GM18526 (cell line): ENCODE measurements around the gene CHPF.

Source experiments
- POLR2A ChIP-seq: IDR thresholded peaks from 3 replicates; pipeline ENCODE4 v1.6.1; 2011; ENCODE audit not compliant: insufficient read length; ENCODE audit errors: extremely low read depth

Gene CHPF

DNA sequence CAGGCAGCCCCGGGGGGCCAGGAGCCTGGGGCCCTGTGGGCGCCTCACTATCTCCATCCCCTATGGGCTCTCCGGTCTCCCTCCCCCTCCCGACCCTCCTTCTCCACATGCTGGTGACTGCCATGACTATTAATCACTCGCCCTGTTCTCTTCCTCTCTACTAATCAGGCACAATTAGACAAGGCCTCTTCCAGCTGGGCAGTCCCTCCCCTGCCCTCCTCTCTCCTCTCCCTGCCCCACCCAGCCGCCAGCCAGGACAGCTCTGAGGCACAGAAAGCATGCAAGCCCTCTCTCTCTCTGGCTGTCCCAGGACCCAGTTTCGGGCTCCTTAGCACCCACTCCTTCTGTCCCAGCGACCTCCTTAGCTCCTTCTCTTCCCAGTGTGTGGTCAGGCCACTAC lies 23.5 kb downstream of the CHPF start:
- TF ChIP-seq POLR2A: no peak

DNA sequence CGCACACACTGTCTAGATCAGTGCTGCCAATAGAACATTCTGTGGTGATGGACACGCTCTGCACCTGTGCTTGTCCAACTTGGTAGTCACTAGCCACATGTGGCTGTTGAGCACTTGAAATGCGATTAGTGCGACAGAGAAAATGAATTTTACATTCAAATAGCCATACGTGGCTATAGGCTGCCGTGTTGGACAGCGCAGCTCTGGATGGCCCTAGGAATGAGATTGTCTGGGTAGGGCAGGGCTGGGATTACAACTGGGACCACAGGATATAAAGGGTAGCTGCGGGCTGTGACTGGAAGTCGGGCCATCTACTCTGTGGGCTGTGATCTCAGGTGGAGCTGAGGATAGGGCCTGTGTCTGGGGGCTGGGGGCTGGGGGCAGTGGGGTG lies 24.1 kb downstream of the CHPF start:
- TF ChIP-seq POLR2A: no peak

DNA sequence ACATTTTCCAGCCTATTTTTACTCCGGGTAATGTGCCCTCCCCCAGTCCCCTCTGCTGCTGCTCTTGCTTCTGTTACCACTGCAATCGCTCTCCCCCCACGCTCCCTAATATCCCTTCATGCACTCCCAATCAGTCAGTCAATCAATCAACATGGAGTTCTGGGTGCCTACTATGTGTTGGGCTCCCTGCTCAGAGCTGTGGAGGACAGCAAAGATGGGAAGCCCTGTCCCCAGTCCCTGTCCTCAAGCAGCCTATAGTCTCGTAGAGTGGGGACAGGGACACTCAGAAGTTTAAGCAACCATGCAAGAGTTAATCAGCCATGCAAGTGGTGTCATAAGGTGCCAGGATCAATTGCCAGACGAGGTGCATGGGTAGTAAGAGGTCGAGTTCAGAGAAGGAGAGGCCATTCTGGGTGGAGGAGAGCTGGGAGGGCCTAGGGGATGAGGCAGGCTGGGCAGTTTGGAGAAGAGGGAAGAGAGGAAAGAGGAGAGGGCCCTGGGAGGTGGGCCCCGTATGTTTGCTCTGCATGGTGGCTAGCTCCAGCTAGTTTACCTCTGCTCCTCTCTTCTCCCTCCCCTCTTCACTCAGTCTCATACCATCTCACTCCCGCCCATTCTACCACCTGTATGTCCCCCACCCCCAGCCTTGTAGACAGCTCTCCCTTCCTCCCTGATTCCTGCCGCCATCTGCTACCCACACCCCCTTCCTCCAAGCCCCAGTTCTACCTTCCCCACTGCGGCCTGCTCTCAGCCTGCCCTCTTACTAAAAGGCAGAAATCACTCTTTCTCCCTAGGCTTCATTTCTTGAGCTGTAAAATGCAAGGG lies 25.4 kb downstream of the CHPF start:
- TF ChIP-seq POLR2A: no peak

DNA sequence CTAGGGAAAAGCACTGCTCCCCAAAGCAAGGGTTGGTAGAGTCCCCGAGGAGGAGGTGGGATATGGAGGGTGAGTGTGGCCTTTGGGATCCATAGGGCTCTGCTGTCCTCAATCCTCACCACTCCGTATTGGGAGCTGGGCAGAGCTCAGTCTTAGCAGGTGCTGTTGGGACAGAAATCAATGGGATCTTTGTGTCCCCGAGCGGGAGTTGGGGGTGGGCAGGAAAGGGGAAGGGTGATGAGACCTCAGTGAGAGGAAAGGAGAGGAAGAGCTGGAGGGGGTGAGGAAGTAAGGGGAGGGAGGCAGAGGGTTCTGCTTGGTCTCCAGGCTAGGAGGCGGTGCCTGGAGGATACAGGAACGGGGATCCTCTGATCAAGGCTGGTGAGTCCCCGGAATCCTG lies 26.7 kb downstream of the CHPF start:
- TF ChIP-seq POLR2A: no peak

DNA sequence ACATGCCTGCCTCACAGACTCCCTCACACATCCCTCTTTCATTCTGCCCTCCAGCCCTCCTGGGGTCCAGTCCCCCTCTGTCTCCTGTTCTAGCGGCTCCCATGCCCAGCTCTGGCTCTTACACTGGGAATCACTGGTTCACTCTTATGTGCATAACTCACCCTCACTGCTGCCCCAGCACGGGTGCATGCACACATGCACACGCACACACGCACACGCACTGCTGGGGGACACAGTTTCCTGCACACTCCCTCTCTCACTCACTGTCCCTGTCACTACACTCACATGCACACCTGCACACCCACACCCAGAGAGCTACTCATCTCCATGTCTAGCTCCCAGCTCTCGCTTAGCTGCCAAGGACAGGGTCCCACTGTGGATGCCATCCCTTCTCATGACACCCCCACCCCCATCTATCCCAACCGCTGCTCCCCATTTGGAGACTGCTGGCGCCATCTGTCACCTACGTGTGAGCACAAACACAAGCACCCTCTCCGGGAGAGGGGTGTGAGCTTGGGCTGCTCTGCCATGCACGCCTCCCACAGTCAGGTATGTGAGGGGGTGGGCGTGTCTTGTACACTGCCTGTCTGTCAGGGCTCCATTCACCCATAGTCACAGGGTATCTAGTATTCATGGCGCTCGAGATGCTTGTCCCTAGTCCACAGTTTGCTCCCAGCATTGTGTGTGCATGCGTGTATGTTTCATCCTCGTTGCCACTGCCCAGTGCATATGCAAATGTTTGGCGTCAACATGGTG lies 27.6 kb downstream of the CHPF start:
- no peak for TF ChIP-seq POLR2A

DNA sequence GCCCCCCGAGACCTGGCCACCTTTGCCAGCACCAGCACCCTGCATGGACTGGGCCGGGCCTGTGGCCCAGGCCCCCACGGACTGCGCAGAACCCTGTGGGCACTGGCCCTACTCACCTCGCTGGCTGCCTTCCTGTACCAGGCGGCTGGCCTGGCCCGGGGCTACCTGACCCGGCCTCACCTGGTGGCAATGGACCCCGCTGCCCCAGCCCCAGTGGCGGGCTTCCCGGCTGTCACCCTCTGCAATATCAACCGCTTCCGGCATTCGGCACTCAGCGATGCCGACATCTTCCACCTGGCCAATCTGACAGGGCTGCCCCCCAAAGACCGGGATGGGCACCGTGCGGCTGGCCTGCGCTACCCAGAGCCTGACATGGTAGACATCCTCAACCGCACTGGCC lies 28.8 kb downstream of the CHPF start:
- no peak for TF ChIP-seq POLR2A

DNA sequence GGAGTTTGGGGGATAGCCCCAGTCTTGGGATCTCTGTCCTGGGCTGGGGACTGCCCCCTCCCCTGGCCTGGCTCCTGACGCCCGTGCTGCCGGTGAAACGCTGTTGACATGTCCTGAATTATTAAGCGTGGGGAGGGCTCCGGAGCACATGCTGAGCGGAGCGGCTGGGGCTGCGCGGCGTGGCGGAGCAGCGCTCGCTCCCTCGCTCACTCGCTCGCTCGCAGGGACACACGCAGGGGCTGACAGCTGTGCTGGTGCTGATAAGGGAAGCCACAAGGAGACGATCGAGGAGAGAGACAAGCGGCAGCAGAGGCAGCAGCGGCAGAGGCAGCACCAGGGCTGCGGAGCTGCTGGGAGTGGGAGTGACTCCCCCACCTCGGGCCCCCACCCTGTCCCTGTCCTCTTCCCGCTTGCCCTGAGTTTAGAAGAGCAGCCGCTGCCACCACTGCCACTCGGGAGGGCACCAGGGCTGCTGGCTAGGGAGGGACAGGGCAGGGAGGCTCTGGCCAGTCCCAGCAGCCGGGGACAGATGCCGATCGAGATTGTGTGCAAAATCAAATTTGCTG lies 29.3 kb downstream of the CHPF start, which contains the start of gene ASIC4:
ASIC4 (plus strand) TSS at position 287 of the 566 bp plus-strand sequence; CDS start at position 530, 243 bp downstream.
- TF ChIP-seq POLR2A: no peak

DNA sequence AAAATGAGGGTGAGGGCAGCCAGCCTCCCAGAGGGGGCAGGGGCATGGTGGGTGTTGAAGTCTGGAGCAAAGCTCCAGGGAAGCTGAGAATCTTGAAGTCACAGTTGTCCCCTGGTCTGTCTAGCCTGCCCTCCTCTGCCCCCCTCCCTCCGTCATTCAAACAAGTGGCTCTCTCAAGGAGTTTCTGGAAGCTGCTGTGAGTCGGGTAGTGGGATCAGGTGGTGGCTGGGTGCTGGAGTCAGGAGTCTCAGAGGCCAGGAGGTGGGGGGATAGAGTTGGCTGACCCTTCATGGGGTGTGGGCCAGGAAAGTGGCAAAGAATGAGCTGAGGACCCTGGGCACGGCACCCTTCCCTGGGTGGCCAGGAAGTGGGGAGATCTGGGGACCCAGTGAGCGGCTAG lies 29.8 kb downstream of the CHPF start:
- TF ChIP-seq POLR2A: no peak

DNA sequence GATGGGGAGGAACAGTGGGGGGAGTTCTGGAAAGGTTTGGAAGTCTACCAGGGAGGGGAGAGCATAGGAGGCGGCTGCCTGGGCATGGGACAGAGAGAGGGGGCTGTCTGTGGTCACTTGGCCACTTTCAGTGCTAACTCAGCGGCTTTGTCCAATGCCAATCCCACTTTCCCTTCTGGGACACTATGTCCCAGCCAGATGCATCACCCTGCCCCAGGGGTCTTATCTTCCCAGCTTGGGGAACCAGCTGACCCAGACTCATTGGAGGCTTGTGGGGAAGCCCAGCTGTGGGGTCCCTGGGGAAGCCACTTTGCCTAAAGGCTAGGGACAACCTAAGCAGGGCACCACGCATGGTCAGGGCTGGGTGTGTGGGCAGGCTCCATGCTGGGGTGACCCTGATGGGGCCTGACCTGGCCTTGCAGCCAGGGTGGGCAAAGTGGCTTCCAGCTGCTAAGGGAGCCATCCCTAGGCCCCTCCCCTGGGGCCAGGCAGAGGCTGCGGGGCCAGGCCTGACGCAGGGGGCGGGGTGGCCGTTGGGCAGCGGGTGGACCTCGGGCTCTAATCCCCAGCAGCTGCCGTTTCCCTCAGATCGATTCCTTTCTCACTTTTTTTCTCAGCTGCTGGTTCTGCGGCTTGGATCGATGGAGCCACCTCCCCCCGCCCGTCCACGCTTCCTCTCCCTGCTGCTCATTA lies 30.9 kb downstream of the CHPF start:
- TF ChIP-seq POLR2A: no peak

DNA sequence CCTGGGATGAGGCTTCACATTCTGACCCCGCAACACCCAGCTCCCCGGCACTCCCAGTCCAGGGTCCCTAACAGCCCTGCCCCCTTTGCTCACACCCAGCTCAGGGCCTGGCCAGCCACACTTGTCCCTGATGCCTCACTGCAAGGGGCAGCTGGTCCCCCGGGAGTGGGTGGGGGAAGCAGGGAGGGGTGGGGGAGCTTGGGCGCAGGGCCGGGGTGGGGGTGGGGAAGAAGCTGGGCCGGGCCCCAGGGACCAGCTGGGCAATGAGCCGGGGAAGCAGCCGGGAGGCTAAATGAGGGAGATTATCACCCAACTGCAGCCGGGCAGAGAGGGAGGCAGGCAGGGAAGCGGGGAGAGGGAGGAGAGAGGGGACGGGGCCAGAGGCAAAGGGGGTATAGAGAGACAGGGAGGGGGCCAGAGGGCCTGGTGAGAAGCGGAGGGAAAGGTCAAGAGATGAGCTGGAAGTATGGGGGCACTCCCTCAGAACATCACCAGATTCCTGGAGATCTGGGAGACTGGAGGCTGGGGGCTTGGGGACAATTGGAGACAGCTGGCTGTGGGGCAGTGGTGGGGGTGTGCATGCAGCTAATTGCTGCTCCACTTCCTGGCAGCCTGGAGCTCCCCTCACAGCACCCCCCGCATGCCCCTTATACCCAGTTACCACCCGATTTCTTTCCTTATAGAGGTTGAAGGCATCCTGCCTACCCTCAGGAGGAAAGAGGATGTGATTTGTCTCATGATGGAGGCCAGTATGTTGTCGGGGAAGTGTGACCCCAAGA lies 31.9 kb downstream of the CHPF start:
- TF ChIP-seq POLR2A: no peak

DNA sequence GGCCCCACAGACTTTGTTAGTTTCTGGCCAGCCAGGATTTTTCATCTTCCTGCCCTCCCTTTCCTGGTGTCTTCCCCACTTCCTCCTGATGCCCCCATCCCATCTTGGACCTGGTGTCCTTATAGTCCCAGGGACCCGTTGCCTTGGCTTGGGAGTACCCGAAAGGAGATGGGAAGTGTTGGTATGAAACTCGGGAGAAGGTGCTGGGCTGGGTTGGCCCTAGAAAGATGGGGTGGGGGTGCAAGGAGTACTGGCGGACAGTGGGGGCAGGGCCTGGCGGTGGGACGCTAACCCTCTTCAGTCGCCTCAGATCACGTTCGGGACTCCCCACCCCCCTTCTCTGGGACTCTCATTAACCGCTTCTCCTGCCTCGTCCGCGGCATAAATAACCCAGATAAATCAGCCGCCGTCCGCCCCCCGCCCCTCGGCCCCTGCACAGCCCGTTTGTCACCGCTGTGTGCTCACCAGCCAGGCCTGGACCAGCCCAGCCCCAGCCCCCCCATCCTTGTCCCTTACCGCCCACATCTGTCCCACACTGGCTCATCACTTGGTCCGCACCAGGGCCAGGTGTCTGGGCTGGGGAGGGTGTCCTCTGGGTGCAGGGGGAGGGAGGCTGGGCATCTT lies 33.0 kb downstream of the CHPF start:
- TF ChIP-seq POLR2A: no peak

DNA sequence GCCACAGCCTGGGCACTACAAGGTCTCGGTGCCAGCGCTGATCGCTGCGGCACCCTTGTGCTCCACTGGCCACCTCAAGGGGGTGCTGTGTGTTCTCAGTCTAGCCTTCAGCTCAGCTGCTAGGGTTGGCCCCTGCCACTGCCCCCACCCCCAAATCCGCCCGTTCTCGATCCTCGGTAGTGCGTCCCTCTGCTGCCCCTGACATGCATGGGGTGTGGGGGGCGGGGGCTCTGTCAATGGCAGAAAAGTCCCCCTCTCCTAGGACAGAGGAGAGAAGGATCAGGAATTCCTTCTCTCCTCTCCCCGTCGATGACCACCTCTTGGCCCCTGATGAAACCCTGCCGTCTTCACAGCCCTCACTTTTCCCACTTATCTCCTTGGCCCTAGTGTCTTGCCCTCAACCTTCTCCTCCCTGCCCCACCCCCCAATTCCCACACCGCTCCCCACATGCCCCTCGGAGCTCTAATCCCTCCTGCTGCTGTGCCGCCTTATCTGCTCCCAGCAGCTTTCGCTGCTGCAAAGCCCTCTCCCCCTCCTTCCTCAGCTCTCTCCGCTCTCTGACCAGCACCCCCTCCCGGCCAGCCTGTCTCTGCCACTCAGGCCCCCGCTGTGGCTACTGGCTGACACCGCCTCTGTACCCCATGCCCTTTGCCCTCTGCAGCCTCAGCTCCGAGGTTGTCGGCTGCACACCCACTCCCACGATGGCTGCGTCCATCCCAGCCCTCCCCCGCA lies 33.7 kb downstream of the CHPF start:
- no peak for TF ChIP-seq POLR2A

DNA sequence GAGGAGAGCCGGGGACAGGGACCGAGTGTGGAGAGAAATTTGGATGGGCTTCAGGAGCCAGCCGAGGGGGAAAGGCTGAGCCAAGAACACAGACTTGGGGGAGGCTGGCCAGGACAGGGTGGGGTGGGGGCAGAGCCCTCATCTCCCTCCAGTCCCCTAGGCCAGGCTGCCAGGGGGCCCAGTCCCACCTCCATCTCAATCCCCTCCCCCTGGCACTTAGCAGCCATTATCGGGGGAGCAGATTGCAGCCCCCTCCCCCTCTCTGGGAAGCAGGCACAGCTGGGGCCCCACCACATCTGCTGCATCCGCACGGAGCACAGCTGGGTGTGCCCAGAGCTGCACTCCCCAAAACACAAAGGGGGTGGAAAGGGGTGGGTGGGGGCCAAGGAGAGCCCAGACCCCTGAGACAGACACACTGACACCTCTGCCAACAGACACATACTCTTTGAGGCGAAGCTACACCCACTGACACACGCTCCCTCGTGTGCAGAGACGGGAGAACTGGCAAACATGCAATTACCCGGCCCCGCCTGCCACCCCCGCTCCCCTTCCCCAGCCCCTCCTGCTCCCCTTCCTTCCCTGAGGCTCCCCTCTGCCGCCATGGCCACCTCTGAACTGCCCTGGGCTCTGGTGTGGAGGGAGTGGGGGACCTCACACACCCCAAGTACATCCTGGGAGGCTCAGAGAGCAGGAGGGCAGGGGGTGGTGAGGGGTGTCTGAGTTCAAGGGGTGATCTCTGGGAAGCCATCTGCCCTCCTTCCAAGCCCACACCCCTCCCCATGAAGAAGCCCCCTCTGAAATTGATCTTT lies 34.4 kb downstream of the CHPF start:
- TF ChIP-seq POLR2A: no peak

DNA sequence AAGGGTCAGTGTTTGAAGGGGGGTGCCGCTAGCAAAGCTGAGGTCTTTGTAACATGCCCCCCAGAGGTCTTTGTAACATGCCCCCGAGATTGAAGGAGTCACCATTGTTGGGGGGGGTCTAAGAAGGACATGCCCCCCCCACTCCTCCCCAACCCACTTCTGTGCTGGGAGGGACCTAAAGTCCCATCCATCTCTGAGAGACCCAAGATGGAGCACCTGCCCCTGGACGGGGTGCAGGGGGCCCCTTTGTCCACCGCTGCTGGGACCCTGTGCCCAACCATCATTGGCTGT lies 35.2 kb downstream of the CHPF start:
- TF ChIP-seq POLR2A: no peak
